Stimulated activated CD4-positive, alpha-beta T cell treated with anti-CD3 and anti-CD28 coated beads, Interleukin-2, amount 100 ng/mL, for 24 hours (primary cell): ENCODE measurements around the gene SNORC.

Experiments used
- DNase-seq, 2 donors: peaks; one replicate each; pipeline ENCODE4 v3.0.0-alpha.2; 2020

The SNORC gene

GRCh38 chr2:232927793-232928550 is 57.9 kb downstream of the SNORC start:
- DNase-seq = peak in 1 of 2 donors; percentile 37
